Measurements from ENCODE around the gene TXNDC16. TPM values are rescaled to one million over a fixed set of nuclear protein-coding genes. Genes with fewer than 3 reads are reported as not detected.
A peak's percentile ranks its signal among the peaks of the same experiment; 100 is the strongest.

The TXNDC16 gene
- total RNA-seq, 1 experiment from 2014 or later, result 13.2 TPM

DNA sequence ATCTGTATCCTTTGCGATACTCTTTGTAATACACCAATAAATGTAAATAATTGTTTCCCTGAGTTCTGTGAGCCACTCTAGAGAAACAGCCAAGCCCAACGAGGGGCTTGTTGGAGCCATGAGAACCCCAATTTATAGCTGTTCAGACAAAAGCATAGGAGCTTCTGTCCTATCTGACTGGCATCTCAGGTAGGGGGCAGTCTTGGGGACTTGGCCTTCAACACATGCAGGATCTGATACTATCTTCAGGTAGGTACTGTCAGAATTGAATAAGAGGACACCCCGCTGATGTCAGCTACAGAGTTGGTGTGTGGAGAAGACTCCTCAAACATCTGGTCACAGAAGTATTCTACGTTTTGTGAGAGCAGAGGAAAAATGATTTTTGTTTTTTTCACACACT lies 25.3 kb downstream of the TXNDC16 start:
- no peak overlapping the region for H3K9ac ChIP-seq (ENCODE audit: extremely low read depth, insufficient read length, low read length)
- Mint-ChIP-seq H3K27ac (no peak overlapping the region), H3K9me3 (no peaks in the 10 kb centered on the region), H3K27me3 (ENCODE audit: low read depth) (no peaks in the 10 kb centered on the region), H3K4me3 (no peak overlapping the region), H3K4me1 (no peaks in the 10 kb centered on the region), H3K36me3 (ENCODE audit: insufficient read depth in 1 of 3, low read depth in 3 of 3) (no peaks in the 10 kb centered on the region)
- H4K91ac ChIP-seq (ENCODE audit: insufficient read length, low read depth, low read length), result no peak overlapping the region
- H2AFZ ChIP-seq (ENCODE audit: low read length), result no peak overlapping the region
- H3K9me3 ChIP-seq (ENCODE audit: control insufficient read depth, low read depth, low read length), result no peaks in the 10 kb centered on the region
- no peaks in the 10 kb centered on the region for H3K79me1 ChIP-seq (ENCODE audit: insufficient read depth, low read depth, low read length, poor library complexity, severe bottlenecking)
- no peak overlapping the region for H4K5ac ChIP-seq (ENCODE audit: insufficient read length, low read depth, low read length)
- H3T11ph ChIP-seq (ENCODE audit: low read length), result no peak overlapping the region
- no peak overlapping the region for H3K14ac ChIP-seq (ENCODE audit: insufficient read depth, low read length)
- H3K4ac ChIP-seq (ENCODE audit: low read depth, low read length), result no peak overlapping the region
- TF ChIP-seq, protein P1, sequence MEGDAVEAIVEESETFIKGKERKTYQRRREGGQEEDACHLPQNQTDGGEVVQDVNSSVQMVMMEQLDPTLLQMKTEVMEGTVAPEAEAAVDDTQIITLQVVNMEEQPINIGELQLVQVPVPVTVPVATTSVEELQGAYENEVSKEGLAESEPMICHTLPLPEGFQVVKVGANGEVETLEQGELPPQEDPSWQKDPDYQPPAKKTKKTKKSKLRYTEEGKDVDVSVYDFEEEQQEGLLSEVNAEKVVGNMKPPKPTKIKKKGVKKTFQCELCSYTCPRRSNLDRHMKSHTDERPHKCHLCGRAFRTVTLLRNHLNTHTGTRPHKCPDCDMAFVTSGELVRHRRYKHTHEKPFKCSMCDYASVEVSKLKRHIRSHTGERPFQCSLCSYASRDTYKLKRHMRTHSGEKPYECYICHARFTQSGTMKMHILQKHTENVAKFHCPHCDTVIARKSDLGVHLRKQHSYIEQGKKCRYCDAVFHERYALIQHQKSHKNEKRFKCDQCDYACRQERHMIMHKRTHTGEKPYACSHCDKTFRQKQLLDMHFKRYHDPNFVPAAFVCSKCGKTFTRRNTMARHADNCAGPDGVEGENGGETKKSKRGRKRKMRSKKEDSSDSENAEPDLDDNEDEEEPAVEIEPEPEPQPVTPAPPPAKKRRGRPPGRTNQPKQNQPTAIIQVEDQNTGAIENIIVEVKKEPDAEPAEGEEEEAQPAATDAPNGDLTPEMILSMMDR (conservative IDR thresholded peaks at IDR 0.05), result peak; percentile 31; the same call in 2 of the 3 replicates
- H4K8ac ChIP-seq (replicated peaks; ENCODE audit: insufficient read length, low read depth, low read length), result no peak overlapping the region
- H3K27me3 ChIP-seq (ENCODE audit: insufficient read depth, low read length), result no peaks in the 10 kb centered on the region
- H3K79me2 ChIP-seq (ENCODE audit: insufficient read depth, low read length), result no peaks in the 10 kb centered on the region
- whole genome bisulfite sequencing (ENCODE audit: extremely low coverage, insufficient read length, low lambda C conversion rate), result no CpG with 5 or more reads among the region's 4 CpGs
- no peak for DNase-seq
- no peaks in the 10 kb centered on the region for H3K4me1 ChIP-seq (ENCODE audit: insufficient read depth, low read length)
- H2BK12ac ChIP-seq (ENCODE audit: insufficient read length, low read depth, low read length), result no peak overlapping the region
- no peak overlapping the region for H3K4me2 ChIP-seq (ENCODE audit: insufficient read depth, insufficient read length, low read length)
- H3K18ac ChIP-seq (ENCODE audit: insufficient read length, low read depth, low read length), result no peak overlapping the region
- no peak overlapping the region for H2BK120ac ChIP-seq (ENCODE audit: low read depth, low read length, poor library complexity, severe bottlenecking)
- H4K20me1 ChIP-seq (ENCODE audit: control insufficient read depth, insufficient read depth, insufficient read length), result no peaks in the 10 kb centered on the region
- no peak overlapping the region for H2BK15ac ChIP-seq (ENCODE audit: low read depth, low read length)
- no peaks in the 10 kb centered on the region for H3K23me2 ChIP-seq (ENCODE audit: insufficient read length, low read depth, low read length, poor library complexity, severe bottlenecking)
- no peak overlapping the region for H2BK20ac ChIP-seq (ENCODE audit: low read depth, low read length, poor library complexity, severe bottlenecking)
- H3K23ac ChIP-seq (ENCODE audit: insufficient read length, low read depth, low read length), result no peak overlapping the region
- no peak overlapping the region for H2AK5ac ChIP-seq (ENCODE audit: insufficient read length, low read length)
- H3K27ac ChIP-seq (ENCODE audit: insufficient read length, low read depth, low read length), result no peak overlapping the region
- no peak overlapping the region for H3K56ac ChIP-seq (ENCODE audit: insufficient read length, low read depth, low read length)
- no peak overlapping the region for H2BK5ac ChIP-seq (ENCODE audit: insufficient read length, low read length)

All from H9 (cell line).